GM18858 (cell line): ENCODE results near the gene ASH1L.
"Not testable (repeated sequence)": the region's sequence is repeated elsewhere in the genome, so short reads cannot be mapped to it uniquely, and the experiment has no call there.

Experiments
- ATAC-seq: cut with Tn5 transposase; IDR thresholded peaks from one replicate; pipeline ENCODE4 v1.9.1; 2021; ENCODE audit not compliant: unreplicated experiment

ASH1L gene

DNA sequence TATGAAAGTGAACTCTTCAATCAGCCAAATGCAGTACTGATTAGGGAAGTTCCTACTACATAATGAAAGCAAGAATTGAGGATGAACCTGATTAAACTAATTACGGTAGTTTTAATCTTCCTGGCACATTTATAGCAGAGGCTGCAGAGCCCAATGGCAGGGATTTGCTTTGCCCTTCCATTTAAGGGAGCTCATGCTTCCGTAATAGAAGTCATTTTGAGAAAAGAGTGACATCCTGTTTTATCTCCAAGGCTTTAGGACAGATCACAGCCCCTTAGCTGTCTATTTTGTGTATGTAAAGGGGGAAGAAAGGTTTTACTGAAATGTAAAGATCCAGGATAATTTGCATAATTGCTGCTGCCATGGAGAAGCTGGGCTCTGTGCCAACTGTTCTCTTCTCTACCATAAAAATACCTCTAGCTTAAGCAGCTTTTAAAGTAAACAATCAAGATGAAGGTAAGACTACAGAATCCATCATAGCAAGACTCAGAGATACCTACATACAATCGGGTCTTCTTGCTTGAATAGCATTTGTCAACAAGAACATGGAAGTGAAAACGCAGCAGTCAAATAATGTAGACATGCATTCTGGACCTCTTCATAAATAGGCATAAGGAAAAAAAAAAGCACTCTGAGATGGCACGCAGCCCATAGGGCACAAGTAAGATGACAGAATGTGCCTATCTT is 62.5 kb downstream of the ASH1L start:
- no peak for ATAC-seq

DNA sequence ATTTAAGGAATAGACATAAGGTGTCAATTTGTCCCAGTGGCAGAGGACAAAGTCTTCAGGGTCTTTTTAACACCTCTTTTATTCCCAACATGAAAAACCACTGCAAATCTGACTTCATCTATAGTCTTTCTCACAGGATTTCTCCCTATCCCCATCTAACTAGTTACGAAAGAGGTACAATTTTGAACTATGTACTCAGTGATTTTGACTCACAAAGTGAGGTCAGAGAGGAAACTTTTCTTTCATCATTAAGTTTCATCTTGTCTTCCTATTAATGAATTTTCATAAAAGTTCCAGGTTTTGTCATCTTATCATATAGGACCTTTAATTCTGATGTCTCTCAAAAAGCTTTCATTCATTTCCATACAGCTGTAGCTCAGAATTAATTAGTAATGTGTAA is 63.3 kb downstream of the ASH1L start:
- ATAC-seq: no peak

DNA sequence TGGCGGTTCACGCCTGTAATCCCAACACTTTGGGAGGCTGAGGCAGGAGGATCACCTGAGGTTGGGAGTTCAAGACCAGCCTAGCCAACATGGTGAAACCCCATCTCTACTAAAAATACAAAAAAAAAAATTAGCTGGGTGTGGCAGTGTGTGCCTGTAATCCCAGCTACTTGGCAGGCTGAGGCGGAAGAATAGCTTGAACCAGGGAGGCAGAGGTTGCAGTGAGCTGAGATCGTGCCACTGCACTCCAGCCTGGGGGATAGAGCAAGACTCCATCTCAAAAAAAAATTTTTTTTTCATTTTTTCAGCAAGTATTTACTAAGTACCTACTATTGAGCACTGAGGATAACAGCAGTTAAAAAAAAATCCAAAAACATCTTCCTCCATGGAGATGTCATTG is 69.0 kb downstream of the ASH1L start:
- ATAC-seq: not testable (repeated sequence)

DNA sequence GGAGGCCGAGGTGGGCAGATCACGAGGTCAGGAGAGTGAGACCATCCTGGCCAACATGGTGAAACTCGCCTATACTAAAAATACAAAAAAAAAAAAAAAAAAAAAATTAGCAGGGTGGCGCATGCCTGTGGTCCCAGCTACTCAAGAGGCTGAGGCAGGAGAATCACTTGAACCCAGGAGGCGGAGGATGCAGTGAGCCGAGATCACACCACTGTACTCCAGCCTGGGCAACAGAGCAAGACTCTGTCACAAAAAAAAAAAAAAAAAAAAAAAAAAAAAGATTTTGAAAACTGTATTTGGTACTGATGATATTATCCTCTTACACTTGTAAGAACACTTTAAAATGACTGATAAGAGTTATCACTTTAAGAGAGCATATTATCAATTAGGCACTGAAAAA is 74.2 kb downstream of the ASH1L start:
- not testable (repeated sequence) for ATAC-seq

DNA sequence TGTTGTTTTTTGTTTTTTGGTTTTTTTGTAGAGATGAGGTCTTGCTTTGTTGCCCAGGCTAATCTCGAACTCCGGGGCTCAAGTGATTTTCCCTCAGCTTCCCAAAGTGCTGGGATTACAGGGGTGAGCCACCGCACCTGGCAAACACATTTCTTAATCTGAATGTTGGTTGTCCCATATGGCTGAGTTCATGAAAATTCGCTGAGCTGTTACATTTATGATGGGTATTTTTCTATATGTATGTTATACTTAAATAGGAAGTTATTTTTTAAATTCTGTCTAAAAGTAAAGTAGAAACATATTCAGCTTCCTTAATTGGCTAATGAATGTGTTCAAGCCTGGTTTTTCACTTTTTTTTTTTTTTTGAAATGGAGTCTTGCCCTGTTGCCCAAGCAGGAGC is 75.1 kb downstream of the ASH1L start:
- ATAC-seq: no peak

DNA sequence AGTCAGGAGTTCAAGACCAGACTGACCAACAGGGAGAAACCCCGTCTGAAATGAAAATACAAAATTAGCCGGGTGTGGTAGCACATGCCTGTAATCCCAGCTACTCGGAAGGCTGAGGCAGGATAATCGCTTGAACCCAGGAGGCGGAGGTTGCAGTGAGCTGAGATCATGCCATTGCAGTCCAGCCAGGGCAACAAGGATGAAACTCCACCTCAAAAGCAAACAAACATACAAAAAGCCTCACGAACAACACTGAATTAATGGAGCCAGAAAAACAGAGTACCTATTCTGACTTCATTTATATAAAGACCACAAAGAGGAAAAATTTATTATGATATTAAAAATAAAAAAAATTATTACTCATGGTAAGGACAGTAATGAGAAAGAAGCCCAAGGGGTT is 75.7 kb downstream of the ASH1L start:
- ATAC-seq: not testable (repeated sequence)

DNA sequence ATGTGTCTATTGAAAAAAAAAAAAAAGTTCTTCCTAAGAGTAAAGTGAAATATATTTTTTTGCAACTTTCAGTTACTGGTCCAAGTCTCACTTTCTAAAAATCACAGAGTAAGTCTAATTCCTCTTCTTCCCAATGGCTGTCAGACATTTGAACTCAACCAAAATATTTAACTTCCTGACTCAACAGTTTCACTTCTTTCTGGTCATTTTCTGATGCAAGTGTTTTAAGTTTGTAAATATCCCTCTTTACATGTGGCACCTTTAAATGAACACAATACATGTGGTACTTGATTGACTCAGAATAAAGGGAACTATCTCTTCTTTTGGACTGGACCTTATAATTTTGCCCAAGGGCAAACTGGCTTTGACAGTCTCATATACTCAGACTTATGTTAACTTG is 76.7 kb downstream of the ASH1L start:
- ATAC-seq: no peak

DNA sequence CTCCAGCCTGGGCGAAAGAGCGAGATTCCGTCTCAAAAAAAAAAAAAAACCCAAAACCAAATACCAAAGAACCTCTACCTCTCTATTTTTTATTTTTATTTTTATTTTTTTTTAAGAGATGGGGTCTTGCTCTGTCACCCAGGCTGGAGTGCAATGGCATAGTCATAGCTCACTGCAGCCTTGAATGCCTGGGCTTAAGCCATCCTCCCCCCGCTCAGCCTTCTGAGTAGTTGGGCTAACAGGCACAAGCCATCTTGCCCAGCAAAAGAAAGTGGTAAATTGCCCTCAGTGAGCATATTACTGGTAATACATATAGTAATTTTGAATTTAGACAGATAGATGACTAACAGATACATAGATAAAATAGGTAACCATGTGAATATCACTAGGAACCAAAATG is 77.4 kb downstream of the ASH1L start:
- no peak for ATAC-seq

DNA sequence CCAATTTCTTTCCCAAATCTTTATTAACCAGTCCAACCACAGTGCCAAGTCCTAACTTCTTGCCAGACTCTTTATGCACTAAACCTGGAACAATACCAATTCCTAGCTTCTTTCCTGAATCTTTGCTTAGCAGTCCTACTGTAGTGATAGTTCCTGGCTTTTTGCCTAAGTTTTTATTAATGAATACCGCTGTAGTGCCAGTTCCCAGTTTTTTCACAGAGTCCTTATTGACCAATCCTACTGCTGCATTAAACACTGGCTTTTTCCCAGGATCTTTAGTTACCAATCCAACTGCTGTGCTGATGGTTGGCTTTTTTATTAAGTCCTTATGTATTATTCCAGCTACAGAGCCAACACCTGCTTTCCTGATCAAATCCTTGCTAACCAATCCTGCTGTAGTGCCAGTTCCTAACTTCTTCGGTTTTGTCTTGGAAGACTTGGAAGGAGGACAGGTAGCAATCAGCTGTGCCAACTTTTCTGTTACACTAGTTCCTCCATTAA is 80.8 kb downstream of the ASH1L start:
- ATAC-seq: no peak

DNA sequence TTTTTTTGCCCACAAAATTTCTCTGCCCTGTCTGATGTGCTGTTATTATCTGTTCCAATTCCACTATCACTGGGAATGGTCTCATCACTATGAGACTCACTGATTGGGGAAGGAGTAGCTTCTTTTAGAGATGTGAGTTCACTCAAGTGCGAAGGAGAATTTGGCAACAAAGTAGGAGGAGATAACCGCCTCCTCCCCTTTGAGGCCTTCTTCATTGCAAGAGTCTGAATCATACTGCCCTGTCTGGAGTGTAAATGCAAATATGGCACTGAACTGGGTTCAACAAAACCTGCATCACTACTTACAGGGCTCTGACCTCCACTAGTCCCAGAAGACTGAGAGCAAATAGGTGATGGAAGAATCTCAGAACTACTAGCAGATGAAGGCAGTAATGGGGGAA is 83.4 kb downstream of the ASH1L start:
- no peak for ATAC-seq

DNA sequence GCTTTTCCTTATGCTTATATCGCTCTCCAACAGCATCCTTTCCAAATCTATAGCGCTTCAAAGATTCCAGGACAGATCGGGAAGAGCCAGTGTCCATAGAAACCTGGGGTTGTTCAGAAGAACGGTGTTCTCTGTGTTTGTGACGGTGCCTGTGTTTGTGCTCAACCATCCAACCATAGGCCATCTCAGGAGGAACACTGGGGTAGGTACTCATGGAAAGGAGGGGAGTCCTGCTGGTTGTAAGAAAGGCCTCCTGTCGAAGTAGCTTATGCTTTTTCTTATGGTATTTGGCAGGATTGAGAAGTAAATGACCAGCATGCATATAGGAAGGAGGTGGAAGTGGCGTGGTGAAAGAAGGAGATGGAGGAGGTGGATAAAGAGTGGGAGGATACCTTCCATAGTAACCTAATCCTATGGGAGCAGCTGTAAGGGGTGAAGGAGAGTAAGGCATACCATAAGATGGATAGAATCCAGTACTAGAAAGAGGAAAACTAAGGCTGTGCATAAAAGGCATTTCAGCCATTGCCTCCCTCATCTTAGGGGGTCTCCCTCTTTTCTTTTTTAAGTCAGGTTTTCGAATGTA is 84.2 kb downstream of the ASH1L start:
- no peak for ATAC-seq

DNA sequence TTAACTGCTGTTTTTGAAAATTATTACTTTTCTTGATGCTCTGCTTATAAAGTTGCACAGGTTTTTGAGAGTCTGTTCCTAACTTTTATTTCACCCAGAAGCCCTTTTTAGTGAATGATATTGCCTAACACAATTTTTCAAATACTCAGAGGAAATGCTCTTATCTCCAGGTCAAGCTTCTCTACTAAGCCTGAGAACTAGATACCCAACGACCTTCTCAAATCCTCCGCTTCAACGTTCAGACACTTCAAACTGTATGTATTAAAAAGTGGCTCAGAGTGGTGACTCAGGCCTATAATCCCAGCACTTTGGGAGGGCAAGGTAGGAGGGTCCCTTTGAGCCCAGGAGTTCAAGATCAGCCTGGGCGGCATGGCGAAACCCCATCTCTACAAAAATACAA is 88.5 kb downstream of the ASH1L start:
- no peak for ATAC-seq

DNA sequence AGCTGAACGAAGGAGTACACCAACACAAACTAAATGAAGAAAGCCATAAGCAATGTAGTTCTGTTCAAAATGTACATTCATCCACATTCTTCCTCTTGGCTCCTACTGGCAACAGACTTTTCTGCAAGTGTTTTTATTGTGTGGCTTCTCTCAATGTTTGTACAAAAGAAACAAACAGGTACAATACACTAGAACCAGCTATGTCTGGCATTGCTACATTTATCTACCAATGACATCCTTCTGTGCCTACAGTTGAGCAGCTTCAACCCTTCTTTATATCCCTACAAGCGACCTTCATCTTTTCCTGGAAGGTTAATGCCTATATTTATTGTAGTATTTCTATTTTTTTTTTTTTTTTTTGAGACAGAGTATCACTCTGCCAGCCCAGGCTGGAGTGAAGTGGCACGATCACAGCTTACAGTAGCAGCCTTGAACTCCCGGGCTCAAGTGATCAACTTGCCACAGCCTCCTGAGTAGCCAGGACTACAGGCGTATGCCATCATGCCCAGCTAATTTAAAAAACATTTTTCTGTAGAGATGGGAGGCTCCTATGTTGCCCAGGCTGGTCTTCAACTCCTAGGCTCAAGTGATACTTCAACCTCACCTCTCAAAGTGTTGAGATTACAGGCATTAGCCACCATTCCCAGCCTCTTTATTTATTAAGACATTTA is 89.3 kb downstream of the ASH1L start:
- ATAC-seq: no peak

DNA sequence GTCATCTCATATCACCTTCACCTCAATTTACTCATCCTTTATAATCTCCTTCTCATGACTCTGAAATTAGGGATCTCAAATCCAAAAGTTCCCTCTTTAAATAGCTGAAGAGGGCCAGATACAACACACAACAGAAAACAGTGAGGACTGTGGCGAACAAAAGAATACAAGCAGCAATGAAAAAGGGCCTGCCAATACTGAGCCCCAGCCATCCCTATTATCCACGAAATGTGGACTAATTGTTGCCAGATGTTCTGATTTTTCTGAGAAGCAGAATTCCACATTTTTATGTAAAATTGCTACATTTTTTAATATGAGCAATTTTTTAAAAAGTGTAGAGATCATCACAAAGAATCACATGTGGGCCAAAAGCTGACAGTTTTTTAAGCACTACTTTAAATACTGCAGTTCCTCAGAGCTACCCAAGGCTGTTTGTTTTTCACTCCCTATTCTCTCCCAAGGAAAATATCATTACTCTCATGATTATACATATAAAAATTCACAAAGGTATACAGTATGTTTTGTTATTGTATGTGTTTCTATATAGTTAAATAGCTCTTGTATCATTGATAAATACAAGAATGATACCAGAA is 90.0 kb downstream of the ASH1L start:
- no peak for ATAC-seq

DNA sequence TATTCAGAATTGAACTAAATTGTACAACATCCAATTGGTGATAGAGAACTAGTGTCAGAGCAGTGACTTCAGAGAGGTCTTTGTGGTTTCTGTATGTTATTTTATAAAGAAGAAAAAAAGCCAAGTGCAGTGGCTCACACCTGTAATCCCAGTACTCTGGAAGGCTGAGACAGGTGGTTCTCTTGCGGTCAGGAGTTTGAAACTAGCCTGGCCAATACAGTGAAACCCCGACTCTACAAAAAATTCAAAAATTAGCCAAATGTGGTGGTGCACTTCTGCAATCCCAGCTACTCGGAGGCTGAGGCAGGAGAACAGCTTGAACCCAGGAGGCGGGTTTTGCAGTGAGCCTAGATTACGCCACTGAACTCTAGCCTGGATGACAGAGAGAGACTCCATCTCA is 90.7 kb downstream of the ASH1L start:
- ATAC-seq: no peak

DNA sequence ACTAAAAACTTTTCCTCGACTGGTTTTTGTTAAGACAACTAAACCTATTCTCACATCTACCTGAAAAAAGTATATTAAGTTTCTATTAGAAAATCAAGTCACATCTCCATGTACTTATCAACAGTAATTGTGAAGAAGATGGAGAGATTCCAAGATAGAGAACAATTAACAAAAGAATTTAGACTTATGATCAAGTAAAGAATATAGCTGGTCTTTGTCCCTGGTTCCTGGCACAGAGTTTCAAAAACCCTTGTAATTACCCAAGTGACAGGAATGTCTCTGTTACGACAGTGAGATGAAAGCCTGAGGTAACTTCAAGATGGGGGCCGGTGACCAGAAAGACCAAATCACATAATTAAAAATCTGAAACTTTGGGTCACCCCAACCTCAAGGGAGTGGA is 91.6 kb downstream of the ASH1L start:
- ATAC-seq: no peak

DNA sequence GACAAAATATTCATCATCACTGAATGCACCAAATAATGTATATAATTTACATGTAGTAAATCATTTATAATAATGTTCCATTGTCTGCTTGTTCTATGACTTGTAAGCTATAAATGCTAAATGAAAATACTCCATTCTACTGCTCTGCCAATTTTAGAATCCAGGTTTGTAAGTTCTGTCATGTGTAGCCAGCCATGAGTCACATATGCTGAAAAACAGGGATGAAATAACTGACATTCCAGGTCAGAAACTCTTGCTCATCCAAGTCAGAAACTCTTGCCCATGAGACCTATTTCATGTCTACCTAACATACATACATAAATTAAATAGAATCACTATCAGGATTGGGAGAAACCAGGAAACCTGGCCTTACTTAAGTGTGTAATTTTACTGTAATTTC is 95.6 kb downstream of the ASH1L start:
- no peak for ATAC-seq

DNA sequence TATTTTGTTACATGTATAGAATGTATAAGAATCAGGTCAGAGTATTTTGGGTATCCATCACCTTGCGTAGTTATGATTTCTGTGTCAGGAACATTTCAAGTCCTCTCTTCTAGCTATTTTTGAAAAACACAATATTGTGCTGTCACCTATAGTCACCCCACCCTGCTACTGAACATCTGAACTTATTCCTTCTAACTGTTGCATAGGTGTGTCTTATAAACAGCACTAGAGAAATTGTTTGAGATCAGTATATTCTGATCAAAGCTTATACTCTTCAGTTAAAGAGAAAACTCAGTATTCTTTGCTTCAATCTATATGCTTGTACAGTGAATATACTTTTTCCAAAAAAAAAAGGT is 96.0 kb downstream of the ASH1L start:
- ATAC-seq: no peak

DNA sequence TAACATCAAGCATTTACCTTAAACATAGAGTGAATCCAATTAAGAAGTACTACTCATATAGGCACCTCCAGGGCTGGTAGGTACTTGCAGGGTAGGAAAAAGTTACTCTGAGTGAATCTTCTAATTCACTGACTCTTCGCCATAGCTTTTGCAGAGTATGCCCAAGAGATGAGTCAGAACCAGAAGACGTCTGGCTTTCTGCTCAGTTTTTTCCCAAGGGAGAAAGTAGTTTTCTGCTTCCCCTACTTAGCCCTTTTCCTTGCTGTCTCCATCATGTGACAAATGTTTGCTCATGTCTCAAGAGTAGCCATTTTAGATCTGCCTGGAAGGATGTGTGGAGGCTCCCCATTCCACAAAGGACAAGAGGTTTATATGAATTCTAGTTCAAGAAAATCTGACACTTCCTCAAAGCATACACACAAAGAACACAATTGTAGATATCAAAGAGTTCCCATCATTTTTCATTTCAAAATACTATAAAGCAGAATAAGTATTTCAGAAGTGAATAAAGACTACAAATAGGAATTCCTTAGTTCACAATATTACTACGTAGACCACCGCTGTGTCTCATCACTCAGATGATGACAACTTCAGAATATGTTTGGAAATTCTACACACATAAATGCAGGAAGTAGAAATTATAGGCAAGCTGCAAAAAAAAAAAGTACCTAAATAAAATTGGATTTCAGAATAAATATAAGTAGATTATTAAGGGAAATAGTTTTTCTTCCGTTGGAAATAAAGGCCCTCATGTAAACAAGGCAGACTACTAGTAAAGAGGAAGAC is 98.5 kb downstream of the ASH1L start:
- no peak for ATAC-seq

DNA sequence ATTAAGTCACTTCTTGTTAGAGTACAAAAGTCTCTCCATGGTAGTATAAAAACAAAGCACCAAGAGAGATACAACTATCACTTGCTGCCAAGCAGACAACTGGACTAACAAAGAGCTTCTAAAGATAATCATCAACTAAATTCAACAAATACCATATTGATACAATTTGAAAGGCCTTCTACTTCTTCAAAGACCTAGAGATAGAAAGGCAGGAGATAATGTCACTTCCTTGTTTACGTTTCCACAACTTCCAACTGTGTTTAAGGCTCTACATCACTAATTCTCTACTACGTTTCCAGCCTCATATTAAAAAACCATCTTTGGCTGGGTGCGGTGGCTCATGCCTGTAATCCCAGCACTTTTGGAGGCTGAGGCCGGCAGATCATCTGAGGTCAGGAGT is 104.5 kb downstream of the ASH1L start:
- no peak for ATAC-seq

DNA sequence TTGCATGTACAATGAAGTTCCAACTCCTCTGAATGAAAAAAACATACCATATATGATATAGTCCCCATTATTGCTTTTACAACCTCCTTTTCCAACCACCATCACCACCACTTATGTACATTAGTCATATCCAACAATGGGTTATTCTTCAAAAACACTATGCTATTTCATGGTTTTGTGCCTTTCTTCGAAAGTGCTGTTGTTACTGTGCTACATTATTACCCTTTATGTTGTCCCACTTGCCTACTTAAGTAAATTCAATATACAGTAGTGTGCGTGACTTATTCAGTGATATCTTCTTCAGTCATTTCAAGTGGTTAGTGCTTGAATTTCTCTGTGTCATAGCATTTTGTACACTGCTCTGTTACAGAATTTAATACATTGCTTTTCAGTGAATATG is 105.3 kb downstream of the ASH1L start:
- ATAC-seq: no peak
